ENCODE data around the gene COL4A6.
"Not testable (repeated sequence)": the region's sequence is repeated elsewhere in the genome, so short reads cannot be mapped to it uniquely, and the experiment has no call there.

Gene COL4A6

GRCh38 chrX:108438110-108438623 lies at the start of gene COL4A6:
Gene COL4A6, minus strand, starts transcription at chrX:108438422. Its CDS starts 226 bp downstream, at chrX:108438196.
- Histone ChIP-seq H3K9me2 (replicated peaks; ENCODE audit: low read depth, low read length) (no peaks in the 10 kb centered on the region), H3K9me3 (ENCODE audit: insufficient read depth, low read depth, low read length) (no peaks in the 10 kb centered on the region), H4K20me1 (ENCODE audit: insufficient read depth, low read length, poor library complexity, severe bottlenecking) (no peaks in the 10 kb centered on the region), H3K4me1 (ENCODE audit: insufficient read depth, low read length, poor library complexity, severe bottlenecking) (no peaks in the 10 kb centered on the region), H3K4me2 (ENCODE audit: low read depth, low read length, poor library complexity, severe bottlenecking) (no peak within 1 kb of the TSS), H3K9ac (ENCODE audit: low read depth, low read length, poor library complexity, severe bottlenecking) (no peak within 1 kb of the TSS), H3K27me3 (ENCODE audit: insufficient read depth, low read length, poor library complexity, severe bottlenecking) (no peaks in the 10 kb centered on the region), H3K4me3 (ENCODE audit: low read length, poor library complexity, severe bottlenecking) (no peak within 1 kb of the TSS), H2AFZ (ENCODE audit: low read length) (no peak within 1 kb of the TSS), H3K79me2 (ENCODE audit: insufficient read depth, low read length) (no peaks in the 10 kb centered on the region), H3F3A (ENCODE audit: low read depth) (no peaks in the 10 kb centered on the region), H3K36me3 (ENCODE audit: insufficient read depth, low read length) (no peaks in the 10 kb centered on the region)
- no peak for TF ChIP-seq EZH2phosphoT487 (IDR thresholded peaks at IDR 0.05; ENCODE audit: borderline replicate concordance)
- TF ChIP-seq, protein P1, sequence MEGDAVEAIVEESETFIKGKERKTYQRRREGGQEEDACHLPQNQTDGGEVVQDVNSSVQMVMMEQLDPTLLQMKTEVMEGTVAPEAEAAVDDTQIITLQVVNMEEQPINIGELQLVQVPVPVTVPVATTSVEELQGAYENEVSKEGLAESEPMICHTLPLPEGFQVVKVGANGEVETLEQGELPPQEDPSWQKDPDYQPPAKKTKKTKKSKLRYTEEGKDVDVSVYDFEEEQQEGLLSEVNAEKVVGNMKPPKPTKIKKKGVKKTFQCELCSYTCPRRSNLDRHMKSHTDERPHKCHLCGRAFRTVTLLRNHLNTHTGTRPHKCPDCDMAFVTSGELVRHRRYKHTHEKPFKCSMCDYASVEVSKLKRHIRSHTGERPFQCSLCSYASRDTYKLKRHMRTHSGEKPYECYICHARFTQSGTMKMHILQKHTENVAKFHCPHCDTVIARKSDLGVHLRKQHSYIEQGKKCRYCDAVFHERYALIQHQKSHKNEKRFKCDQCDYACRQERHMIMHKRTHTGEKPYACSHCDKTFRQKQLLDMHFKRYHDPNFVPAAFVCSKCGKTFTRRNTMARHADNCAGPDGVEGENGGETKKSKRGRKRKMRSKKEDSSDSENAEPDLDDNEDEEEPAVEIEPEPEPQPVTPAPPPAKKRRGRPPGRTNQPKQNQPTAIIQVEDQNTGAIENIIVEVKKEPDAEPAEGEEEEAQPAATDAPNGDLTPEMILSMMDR (conservative IDR thresholded peaks at IDR 0.05; ENCODE audit: low read length) = no peak

DNA sequence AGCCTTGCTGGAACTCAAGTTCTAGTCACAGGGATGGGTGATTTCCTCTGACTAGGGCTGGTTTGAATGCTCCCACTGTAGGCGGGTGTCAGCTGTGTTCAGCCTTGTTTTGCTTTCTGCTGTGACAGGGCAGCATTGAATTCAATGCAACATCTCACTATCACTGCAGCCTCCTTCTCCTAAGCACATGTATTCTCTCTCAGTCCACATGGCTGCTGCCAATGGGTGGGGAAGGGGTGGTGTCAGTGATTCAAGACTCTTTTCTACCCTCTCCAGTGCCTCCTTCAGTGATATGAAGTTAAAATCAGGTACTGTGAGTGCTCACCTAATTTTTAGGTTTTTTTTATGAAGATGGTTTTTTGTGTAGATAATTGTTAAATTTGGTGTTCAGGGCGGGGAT lies 47.7 kb upstream of the COL4A6 start:
- Histone ChIP-seq H3K9me3 (ENCODE audit: insufficient read depth, low read depth, low read length) (no peaks in the 10 kb centered on the region), H3K9me2 (replicated peaks; ENCODE audit: low read depth, low read length) (no peaks in the 10 kb centered on the region), H3K9ac (ENCODE audit: low read depth, low read length, poor library complexity, severe bottlenecking) (no peak overlapping the region), H4K20me1 (ENCODE audit: insufficient read depth, low read length, poor library complexity, severe bottlenecking) (no peaks in the 10 kb centered on the region), H3K4me3 (ENCODE audit: low read length, poor library complexity, severe bottlenecking) (no peak overlapping the region), H3K36me3 (ENCODE audit: insufficient read depth, low read length) (no peaks in the 10 kb centered on the region), H3K4me2 (ENCODE audit: low read depth, low read length, poor library complexity, severe bottlenecking) (no peak overlapping the region), H3K4me1 (ENCODE audit: insufficient read depth, low read length, poor library complexity, severe bottlenecking) (no peaks in the 10 kb centered on the region), H2AFZ (ENCODE audit: low read length) (no peak overlapping the region), H3K79me2 (ENCODE audit: insufficient read depth, low read length) (no peaks in the 10 kb centered on the region), H3F3A (ENCODE audit: low read depth) (no peaks in the 10 kb centered on the region), H3K27me3 (ENCODE audit: insufficient read depth, low read length, poor library complexity, severe bottlenecking) (no peaks in the 10 kb centered on the region)
- TF ChIP-seq, protein P1 (conservative IDR thresholded peaks at IDR 0.05; ENCODE audit: low read length) = no peak
- TF ChIP-seq EZH2phosphoT487 (IDR thresholded peaks at IDR 0.05; ENCODE audit: borderline replicate concordance) = no peak

GRCh38 chrX:108484251-108484650 lies 46.0 kb upstream of the COL4A6 start:
- TF ChIP-seq EZH2phosphoT487 (IDR thresholded peaks at IDR 0.05; ENCODE audit: borderline replicate concordance) = no peak
- TF ChIP-seq, protein P1 (conservative IDR thresholded peaks at IDR 0.05; ENCODE audit: low read length) = no peak
- no peak overlapping the region for H3K4me3 ChIP-seq (ENCODE audit: low read length, poor library complexity, severe bottlenecking)
- no peaks in the 10 kb centered on the region for H3K27me3 ChIP-seq (ENCODE audit: insufficient read depth, low read length, poor library complexity, severe bottlenecking)
- H3F3A ChIP-seq (ENCODE audit: low read depth) = no peaks in the 10 kb centered on the region
- no peak overlapping the region for H3K4me2 ChIP-seq (ENCODE audit: low read depth, low read length, poor library complexity, severe bottlenecking)
- no peaks in the 10 kb centered on the region for H3K36me3 ChIP-seq (ENCODE audit: insufficient read depth, low read length)
- H2AFZ ChIP-seq (ENCODE audit: low read length) = no peak overlapping the region
- no peaks in the 10 kb centered on the region for H3K9me2 ChIP-seq (replicated peaks; ENCODE audit: low read depth, low read length)
- no peaks in the 10 kb centered on the region for H3K79me2 ChIP-seq (ENCODE audit: insufficient read depth, low read length)
- H3K9ac ChIP-seq (ENCODE audit: low read depth, low read length, poor library complexity, severe bottlenecking) = no peak overlapping the region
- no peaks in the 10 kb centered on the region for H4K20me1 ChIP-seq (ENCODE audit: insufficient read depth, low read length, poor library complexity, severe bottlenecking)
- H3K4me1 ChIP-seq (ENCODE audit: insufficient read depth, low read length, poor library complexity, severe bottlenecking) = no peaks in the 10 kb centered on the region
- no peaks in the 10 kb centered on the region for H3K9me3 ChIP-seq (ENCODE audit: insufficient read depth, low read depth, low read length)

DNA sequence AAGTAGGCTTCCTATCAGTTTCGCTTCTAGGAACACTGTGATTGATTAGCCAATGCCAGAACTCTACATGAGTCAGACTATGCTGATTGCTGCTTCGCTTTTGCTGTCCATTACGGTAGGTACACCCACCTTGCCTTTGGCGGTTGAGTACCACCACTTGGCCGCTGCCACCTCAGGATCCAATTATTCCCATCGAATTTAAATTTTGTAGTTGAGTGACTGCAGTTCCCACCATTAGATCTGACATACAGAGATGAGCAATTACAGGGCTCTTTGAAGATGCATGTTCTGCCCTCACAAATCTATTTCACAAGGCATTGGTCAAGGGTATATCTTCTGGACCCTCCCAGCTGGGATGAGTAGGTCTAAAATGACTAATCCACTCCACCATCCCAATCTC lies 43.3 kb upstream of the COL4A6 start:
- H2AFZ ChIP-seq (ENCODE audit: low read length); H3K4me2 ChIP-seq (ENCODE audit: low read depth, low read length, poor library complexity, severe bottlenecking); H3K9ac ChIP-seq (ENCODE audit: low read depth, low read length, poor library complexity, severe bottlenecking); H3K36me3 ChIP-seq (ENCODE audit: insufficient read depth, low read length); H3K4me1 ChIP-seq (ENCODE audit: insufficient read depth, low read length, poor library complexity, severe bottlenecking); H3K27me3 ChIP-seq (ENCODE audit: insufficient read depth, low read length, poor library complexity, severe bottlenecking); H3K4me3 ChIP-seq (ENCODE audit: low read length, poor library complexity, severe bottlenecking); H3K9me3 ChIP-seq (ENCODE audit: insufficient read depth, low read depth, low read length); H3F3A ChIP-seq (ENCODE audit: low read depth); H3K79me2 ChIP-seq (ENCODE audit: insufficient read depth, low read length); H3K9me2 ChIP-seq (replicated peaks; ENCODE audit: low read depth, low read length); H4K20me1 ChIP-seq (ENCODE audit: insufficient read depth, low read length, poor library complexity, severe bottlenecking): not testable (repeated sequence)

Data from Loucy (cell line).